CD4-positive, alpha-beta memory T cell (primary cell): Measurements from ENCODE around the gene NR3C2. TPM values are rescaled to one million over a fixed set of nuclear protein-coding genes. Genes with fewer than 3 reads are reported as not detected.

Experiments
- CTCF ChIA-PET: fragments of 350-600 bp; sonication (Branson Sonifier 250); formaldehyde crosslinking; loops from one replicate; lab custom pipeline; 2021; ENCODE audit warnings: inconsistent platforms; ENCODE audit not compliant: partially characterized antibody; lab: Charles Lee
- POLR2A ChIA-PET: fragments of 350-600 bp; sonication (Branson Sonifier 250); formaldehyde crosslinking; loops from one replicate; lab custom pipeline; 2021; ENCODE audit not compliant: partially characterized antibody; lab: Charles Lee
- DNase-seq, 5 donors: peaks; one replicate each; pipeline versions ENCODE4 v3.0.0 to v3.0.0-alpha.2; 2020 to 2022; ENCODE audit warnings: mixed read lengths in 1 of 5
- H3K27ac ChIP-seq: one replicate; pipeline ENCODE4 v1.7.0; 2013; ENCODE audit warnings: low read depth, low read length
- H3K27me3 ChIP-seq: 2 replicates; pipeline ENCODE4 v1.7.0; 2013; ENCODE audit warnings: mild to moderate bottlenecking, low read length, moderate library complexity; ENCODE audit not compliant: insufficient read depth
- H3K36me3 ChIP-seq: 2 replicates; pipeline ENCODE4 v1.7.0; 2013; ENCODE audit warnings: mild to moderate bottlenecking, low read length, moderate library complexity; ENCODE audit not compliant: insufficient read depth
- H3K4me1 ChIP-seq: 2 replicates; pipeline ENCODE4 v1.7.0; 2013; ENCODE audit warnings: mild to moderate bottlenecking, low read length, moderate library complexity; ENCODE audit not compliant: insufficient read depth
- H3K4me3 ChIP-seq, 2 donors: one replicate each; pipeline ENCODE4 v1.7.0; 2013; ENCODE audit warnings: low read length in 2 of 2, mild to moderate bottlenecking in 1 of 2
- H3K9me3 ChIP-seq, 2 donors: one replicate each; pipeline ENCODE4 v1.7.0; 2013; ENCODE audit warnings: low read length in 2 of 2, control low read depth in 1 of 2; ENCODE audit not compliant: control insufficient read depth in 1 of 2
- H3K27ac Mint-ChIP-seq, 7 donors: one replicate each; pipeline ENCODE4 v1.8.0; 2020 to 2021; ENCODE audit warnings: mixed read lengths in 7 of 7, mild to moderate bottlenecking in 6 of 7, inconsistent platforms in 3 of 7, moderate library complexity in 3 of 7
- H3K27me3 Mint-ChIP-seq, 2 donors: one replicate each; pipeline ENCODE4 v1.8.0; 2020 to 2021; ENCODE audit warnings: mixed read lengths in 2 of 2
- H3K36me3 Mint-ChIP-seq, 2 donors: one replicate each; pipeline ENCODE4 v1.8.0; 2020 to 2021; ENCODE audit warnings: mixed read lengths in 2 of 2, inconsistent platforms in 1 of 2, mild to moderate bottlenecking in 1 of 2
- H3K4me1 Mint-ChIP-seq, 4 donors: one replicate each; pipeline ENCODE4 v1.8.0; 2020 to 2021; ENCODE audit warnings: mixed read lengths in 4 of 4, mild to moderate bottlenecking in 1 of 4
- H3K4me3 Mint-ChIP-seq, 8 donors: one replicate each; pipeline ENCODE4 v1.8.0; 2020 to 2021; ENCODE audit warnings: mixed read lengths in 8 of 8, mild to moderate bottlenecking in 7 of 8, moderate library complexity in 6 of 8, inconsistent platforms in 3 of 8
- H3K9me3 Mint-ChIP-seq, 8 donors: one replicate each; pipeline ENCODE4 v1.8.0; 2020 to 2021; ENCODE audit warnings: mixed read lengths in 8 of 8, mild to moderate bottlenecking in 5 of 8, inconsistent platforms in 3 of 8, moderate library complexity in 1 of 8
- intact Hi-C: fragments of 100-400 bp; cut with micrococcal nuclease; formaldehyde crosslinking; loops from one replicate; pipeline ENCODE4 v1.15.1; 2023
- polyA plus RNA-seq, 2 donors: library from polyadenylated mRNA; unstranded; fragments of 300-500 nt; fragmentation: Illumina TruSeq; gene quantifications; one replicate each; pipeline ENCODE4 v1.2.3, GENCODE V29; 2021
- total RNA-seq, 2 experiments: library from RNA; stranded (reverse); gene quantifications; one replicate each; pipeline ENCODE4 v1.2.3, GENCODE V29; 2021

The NR3C2 gene
- total and polyA plus RNA-seq, 4 experiments from 2014 or later = 4.9 to 50.9 (median 26.8) TPM

DNA sequence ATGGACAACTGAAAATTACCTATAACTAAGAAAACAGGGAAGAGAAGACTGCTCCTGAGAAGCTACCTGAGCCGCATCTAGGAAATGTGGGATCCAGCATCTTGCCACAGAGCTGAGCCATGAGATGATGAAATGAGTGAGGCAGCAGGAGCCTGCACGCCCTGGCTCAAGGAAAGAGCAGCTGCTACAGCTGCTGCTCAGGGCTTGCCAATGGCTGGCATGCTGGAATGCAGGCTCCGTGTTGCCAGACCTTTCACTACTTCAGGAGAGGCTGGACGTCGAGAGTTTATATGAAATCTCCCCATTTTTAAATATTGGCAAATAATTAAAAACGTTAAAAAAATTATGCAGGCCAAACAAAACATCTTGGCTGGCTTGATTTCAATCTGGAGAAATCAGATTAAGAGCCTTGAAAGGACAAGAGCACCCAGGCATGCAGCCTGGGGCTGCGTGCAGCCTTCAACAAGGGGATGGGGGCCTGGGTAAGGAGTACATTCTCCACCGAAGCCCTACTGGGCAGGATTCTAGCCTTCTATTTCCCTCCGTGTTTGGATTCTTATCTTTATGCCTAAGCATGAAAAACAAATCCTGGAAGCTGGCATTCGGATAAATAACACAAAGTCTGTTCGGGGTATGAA, 227.6 kb downstream of the NR3C2 start:
- Histone ChIP-seq H3K4me1 (peaks cover 25% of the 10 kb centered on the region), H3K36me3 (no peaks in the 10 kb centered on the region), H3K9me3 (no peaks in the 10 kb centered on the region), H3K27me3 (no peaks in the 10 kb centered on the region), H3K4me3 (no peak overlapping the region), H3K27ac (no peak overlapping the region)
- H3K36me3 Mint-ChIP-seq = peaks cover 1 to 18% of the 10 kb centered on the region in 2 donors
- no peak for DNase-seq
- POLR2A ChIA-PET = no interaction called here
- CTCF ChIA-PET = no interaction called here
- H3K4me1 Mint-ChIP-seq = peaks cover 23 to 48% (median 31%) of the 10 kb centered on the region in 4 donors
- H3K27ac Mint-ChIP-seq = peak overlapping the region in 3 of 7 donors; percentile 39 to 48 (median 47)
- intact Hi-C loops = no loop called here
- H3K4me3 Mint-ChIP-seq = no peak overlapping the region
- H3K9me3 Mint-ChIP-seq = no peaks in the 10 kb centered on the region
- H3K27me3 Mint-ChIP-seq = no peaks in the 10 kb centered on the region

DNA sequence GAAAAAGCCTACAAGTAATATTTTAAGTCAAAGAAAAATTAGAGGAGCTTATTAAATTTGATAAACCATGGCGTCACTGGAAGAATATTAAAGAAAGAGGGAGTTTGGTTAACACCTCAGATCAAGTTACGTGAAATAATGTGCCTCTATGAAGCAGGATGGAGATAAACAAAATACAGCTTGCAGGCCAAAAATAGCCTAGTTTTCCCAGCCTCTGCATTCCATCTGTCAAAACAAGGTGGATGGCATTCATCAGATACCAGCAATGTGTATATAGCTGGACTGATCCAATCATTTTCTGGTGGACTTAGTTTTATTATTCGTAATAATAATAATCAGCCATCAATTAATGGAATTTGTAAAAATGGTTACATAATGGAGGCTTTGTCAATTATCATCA, 230.7 kb downstream of the NR3C2 start:
- Histone ChIP-seq H3K9me3 (no peaks in the 10 kb centered on the region), H3K36me3 (no peaks in the 10 kb centered on the region), H3K4me1 (peaks cover 5% of the 10 kb centered on the region), H3K27me3 (no peaks in the 10 kb centered on the region), H3K27ac (no peak overlapping the region), H3K4me3 (no peak overlapping the region)
- H3K4me1 Mint-ChIP-seq = peaks cover 7 to 31% (median 13%) of the 10 kb centered on the region in 4 donors
- H3K27me3 Mint-ChIP-seq = no peaks in the 10 kb centered on the region
- ChIA-PET POLR2A (no interaction called here), CTCF (interaction anchor here (0.6 kb wide), 1 partner anchor 256 kb away, joined by 3 read pairs; no protein-coding TSS in a partner anchor)
- H3K9me3 Mint-ChIP-seq = no peaks in the 10 kb centered on the region
- intact Hi-C loops = no loop called here
- H3K27ac Mint-ChIP-seq = no peak overlapping the region
- peaks cover 3 to 19% of the 10 kb centered on the region in 2 donors for H3K36me3 Mint-ChIP-seq
- no peak overlapping the region for H3K4me3 Mint-ChIP-seq
- DNase-seq = no peak

DNA sequence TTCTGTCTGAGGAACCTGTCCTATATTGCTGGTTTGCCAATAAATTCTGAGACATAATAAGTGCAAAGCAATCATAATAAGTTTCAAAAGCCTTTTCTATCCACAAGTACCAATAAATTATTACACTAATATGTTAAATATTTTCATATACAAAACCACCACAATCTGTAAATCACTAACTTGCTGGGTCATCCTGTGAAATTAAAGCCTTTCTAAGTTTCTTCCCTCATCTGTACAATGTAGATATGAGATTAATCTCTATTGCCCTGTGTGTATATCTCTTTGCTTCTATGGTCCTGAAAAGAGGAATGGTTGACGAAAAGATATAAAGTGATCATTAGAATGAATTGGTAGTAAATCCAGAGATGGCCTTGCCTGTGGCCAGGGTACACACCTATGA, 231.6 kb downstream of the NR3C2 start:
- Histone ChIP-seq H3K36me3 (no peaks in the 10 kb centered on the region), H3K4me3 (no peak overlapping the region), H3K9me3 (no peaks in the 10 kb centered on the region), H3K27me3 (no peaks in the 10 kb centered on the region), H3K27ac (no peak overlapping the region), H3K4me1 (no peaks in the 10 kb centered on the region)
- ChIA-PET CTCF (no interaction called here), POLR2A (no interaction called here)
- intact Hi-C loops = no loop called here
- Mint-ChIP-seq H3K27ac (no peak overlapping the region), H3K27me3 (no peaks in the 10 kb centered on the region), H3K9me3 (no peaks in the 10 kb centered on the region), H3K36me3 (peaks cover 3 to 21% of the 10 kb centered on the region in 2 donors), H3K4me3 (no peak overlapping the region), H3K4me1 (peaks cover 7 to 29% (median 11%) of the 10 kb centered on the region in 4 donors)
- DNase-seq = no peak

DNA sequence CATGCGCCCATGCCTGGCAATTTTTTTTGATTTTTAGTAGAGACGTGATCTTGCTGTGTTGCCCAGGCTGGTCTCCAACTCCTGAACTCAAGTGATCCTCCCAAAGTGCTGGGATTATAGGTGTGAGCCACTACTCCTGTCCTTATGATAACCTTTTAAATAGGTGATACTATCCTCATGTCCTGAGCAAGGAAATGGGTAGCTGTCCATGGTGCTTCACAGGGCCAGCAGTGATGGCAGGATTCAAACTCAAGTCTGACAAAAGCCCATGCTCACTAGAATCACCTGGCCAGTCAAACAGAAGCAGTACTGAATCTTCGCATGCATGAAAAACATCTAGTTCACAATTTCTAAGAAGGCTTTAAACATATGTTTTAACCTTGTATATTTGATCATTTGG, 235.1 kb downstream of the NR3C2 start:
- DNase-seq = no peak
- Mint-ChIP-seq H3K4me1 (peaks cover 8 to 16% (median 12%) of the 10 kb centered on the region in 4 donors), H3K4me3 (no peak overlapping the region), H3K27ac (peak overlapping the region in 1 of 7 donors; percentile 48), H3K27me3 (no peaks in the 10 kb centered on the region), H3K36me3 (peaks cover 2 to 10% of the 10 kb centered on the region in 2 donors), H3K9me3 (no peaks in the 10 kb centered on the region)
- intact Hi-C loops = no loop called here
- H3K36me3 ChIP-seq = no peaks in the 10 kb centered on the region
- no peaks in the 10 kb centered on the region for H3K27me3 ChIP-seq
- no peaks in the 10 kb centered on the region for H3K9me3 ChIP-seq
- H3K4me3 ChIP-seq = no peak overlapping the region
- ChIA-PET POLR2A (no interaction called here), CTCF (interaction anchor here (0.6 kb wide), 1 partner anchor 189 kb away, joined by 3 read pairs; no protein-coding TSS in a partner anchor)
- H3K4me1 ChIP-seq = no peaks in the 10 kb centered on the region
- no peak overlapping the region for H3K27ac ChIP-seq

DNA sequence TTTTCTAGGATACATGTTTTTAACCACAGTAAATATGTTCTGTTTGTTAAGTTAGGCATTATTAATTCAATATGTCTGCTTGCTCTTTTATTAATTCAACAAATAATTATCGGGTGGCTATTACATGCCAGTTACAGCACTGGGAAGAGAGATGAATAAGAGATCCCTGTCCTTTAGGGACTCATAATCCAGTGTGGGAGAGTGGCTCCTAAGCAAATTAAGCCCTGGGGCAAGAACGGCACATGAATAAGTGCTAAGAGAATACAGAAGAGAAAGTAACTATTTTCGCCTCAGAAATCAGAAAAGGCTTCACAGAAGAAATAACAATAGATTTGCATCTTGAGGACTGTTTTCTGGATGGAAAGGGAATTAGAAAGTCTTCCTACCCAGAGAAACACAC, 236.7 kb downstream of the NR3C2 start:
- H3K4me3 ChIP-seq = no peak overlapping the region
- Mint-ChIP-seq H3K36me3 (peaks cover 2 to 7% of the 10 kb centered on the region in 2 donors), H3K4me1 (peaks cover 8 to 15% (median 11%) of the 10 kb centered on the region in 4 donors), H3K27ac (peak overlapping the region in 1 of 7 donors; percentile 37), H3K27me3 (no peaks in the 10 kb centered on the region), H3K4me3 (no peak overlapping the region), H3K9me3 (no peaks in the 10 kb centered on the region)
- no peaks in the 10 kb centered on the region for H3K4me1 ChIP-seq
- H3K9me3 ChIP-seq = no peaks in the 10 kb centered on the region
- H3K27me3 ChIP-seq = no peaks in the 10 kb centered on the region
- ChIA-PET CTCF (no interaction called here), POLR2A (no interaction called here)
- DNase-seq = no peak
- H3K36me3 ChIP-seq = no peaks in the 10 kb centered on the region
- intact Hi-C loops = no loop called here
- no peak overlapping the region for H3K27ac ChIP-seq

DNA sequence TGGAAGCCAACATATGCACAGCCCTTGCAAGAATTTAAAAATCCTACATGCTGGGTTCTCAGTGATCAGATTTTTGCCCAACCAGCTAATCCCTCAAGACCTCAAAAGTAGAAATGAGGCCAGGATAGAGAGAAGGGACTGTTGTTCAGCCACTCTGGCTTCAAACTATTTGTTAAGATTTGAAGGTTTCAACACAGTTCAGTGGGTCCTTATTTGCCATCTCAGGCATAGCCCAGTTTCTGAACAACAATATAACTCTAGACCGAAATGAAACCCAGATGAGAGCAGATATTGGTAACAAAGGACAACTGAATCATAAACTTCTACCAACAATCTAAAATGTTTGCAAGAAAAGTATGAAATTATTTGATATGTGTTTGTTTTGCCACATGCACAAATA, 237.3 kb downstream of the NR3C2 start:
- Mint-ChIP-seq H3K4me3 (no peak overlapping the region), H3K9me3 (no peaks in the 10 kb centered on the region), H3K4me1 (peaks cover 8 to 15% (median 11%) of the 10 kb centered on the region in 4 donors), H3K27ac (peak overlapping the region in 2 of 7 donors; percentile 19 to 63), H3K27me3 (no peaks in the 10 kb centered on the region), H3K36me3 (peaks cover 2 to 7% of the 10 kb centered on the region in 2 donors)
- Histone ChIP-seq H3K4me1 (no peaks in the 10 kb centered on the region), H3K4me3 (no peak overlapping the region), H3K27me3 (no peaks in the 10 kb centered on the region), H3K27ac (no peak overlapping the region), H3K36me3 (no peaks in the 10 kb centered on the region), H3K9me3 (no peaks in the 10 kb centered on the region)
- ChIA-PET POLR2A (no interaction called here), CTCF (no interaction called here)
- no peak for DNase-seq
- intact Hi-C loops = no loop called here

DNA sequence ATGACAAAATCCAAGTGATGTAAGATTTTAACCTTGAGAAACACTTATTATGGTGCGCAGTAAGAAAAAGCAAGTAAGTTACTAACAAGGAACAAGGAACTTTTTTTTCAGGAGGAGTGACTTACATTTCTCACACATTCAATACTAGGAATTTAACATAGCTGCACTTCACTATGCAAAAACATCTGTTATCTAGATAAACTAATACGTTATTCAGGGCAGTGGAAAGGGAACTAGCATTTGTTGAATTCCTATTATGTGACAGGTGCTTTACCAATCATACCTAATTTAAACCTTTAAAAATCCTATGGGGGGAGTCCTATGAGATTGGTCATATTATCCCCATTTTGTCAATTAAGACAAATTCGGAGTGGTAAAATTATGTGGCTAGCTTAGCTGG, 238.0 kb downstream of the NR3C2 start:
- no peak for DNase-seq
- H3K27me3 Mint-ChIP-seq = no peaks in the 10 kb centered on the region
- ChIA-PET CTCF (no interaction called here), POLR2A (no interaction called here)
- no peaks in the 10 kb centered on the region for H3K9me3 Mint-ChIP-seq
- Histone ChIP-seq H3K9me3 (no peaks in the 10 kb centered on the region), H3K27ac (no peak overlapping the region), H3K4me3 (no peak overlapping the region), H3K4me1 (no peaks in the 10 kb centered on the region), H3K27me3 (no peaks in the 10 kb centered on the region), H3K36me3 (no peaks in the 10 kb centered on the region)
- peaks cover 4 to 17% (median 11%) of the 10 kb centered on the region in 4 donors for H3K4me1 Mint-ChIP-seq
- peaks cover 2 to 4% of the 10 kb centered on the region in 2 donors for H3K36me3 Mint-ChIP-seq
- intact Hi-C loops = no loop called here
- no peak overlapping the region for H3K27ac Mint-ChIP-seq
- no peak overlapping the region for H3K4me3 Mint-ChIP-seq
